Fibroblast of gingiva (primary cell): ENCODE results near the gene PNPT1.

Experiments used
- DNase-seq: peaks from one replicate; pipeline ENCODE4 v3.0.0-alpha.2; 2011; ENCODE audit warnings: low read depth

PNPT1 gene

DNA sequence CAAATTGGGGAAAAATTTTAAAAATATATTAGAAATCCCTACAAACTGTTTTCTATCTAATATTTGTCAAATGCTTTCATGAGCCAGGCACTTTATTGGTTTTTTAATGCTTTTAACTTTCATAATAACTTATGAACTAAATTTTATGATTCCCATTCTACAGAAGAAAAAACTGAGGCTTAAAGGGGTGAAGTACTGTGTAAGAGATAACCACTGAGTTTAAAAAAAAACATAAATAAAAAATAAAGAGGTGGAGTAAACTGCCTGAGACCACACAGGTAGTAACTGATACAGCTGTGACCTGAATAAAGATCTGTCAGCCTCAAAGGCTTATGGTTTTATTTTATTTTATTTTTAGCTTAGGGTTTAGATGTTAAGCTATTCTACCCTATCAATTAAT is 24.7 kb downstream of the PNPT1 start:
- DNase-seq, result no peak

DNA sequence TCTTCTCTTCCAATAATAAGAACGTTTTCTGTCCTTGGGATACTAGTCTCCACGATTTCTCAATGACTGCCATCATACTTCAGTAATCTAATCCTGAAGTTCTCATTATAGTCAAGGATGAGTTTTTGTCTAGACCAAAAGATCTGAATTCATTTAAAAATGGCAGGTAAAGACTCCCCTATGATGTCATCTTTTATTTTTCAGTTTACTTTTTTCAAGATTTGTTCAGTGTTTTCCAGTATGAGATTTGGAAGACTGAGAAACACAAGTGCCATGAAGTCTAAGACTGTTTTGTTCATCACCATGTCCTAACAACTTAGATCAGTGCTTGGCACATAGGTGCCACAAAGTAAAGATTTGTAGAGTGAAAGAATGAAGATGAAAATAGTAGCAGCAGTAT is 40.4 kb downstream of the PNPT1 start:
- no peak for DNase-seq

DNA sequence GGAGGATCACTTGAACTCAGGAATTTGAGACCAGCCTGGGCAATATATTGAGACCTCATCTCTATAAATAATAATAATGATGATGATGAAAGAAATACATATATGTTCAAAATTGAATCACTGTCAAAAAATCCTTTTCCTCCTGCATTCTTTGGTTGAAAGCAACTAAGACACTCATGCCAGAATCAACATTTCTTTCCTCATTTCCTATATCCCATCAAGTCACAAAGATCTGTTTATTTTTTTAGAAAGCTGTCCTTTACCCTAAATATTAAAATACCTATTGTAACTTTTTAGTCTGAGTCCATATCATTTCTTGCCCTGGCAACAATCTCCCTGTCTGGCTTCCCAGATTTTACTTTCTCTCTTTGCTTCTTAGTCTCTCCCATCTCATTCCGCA is 44.4 kb downstream of the PNPT1 start:
- DNase-seq, result no peak

DNA sequence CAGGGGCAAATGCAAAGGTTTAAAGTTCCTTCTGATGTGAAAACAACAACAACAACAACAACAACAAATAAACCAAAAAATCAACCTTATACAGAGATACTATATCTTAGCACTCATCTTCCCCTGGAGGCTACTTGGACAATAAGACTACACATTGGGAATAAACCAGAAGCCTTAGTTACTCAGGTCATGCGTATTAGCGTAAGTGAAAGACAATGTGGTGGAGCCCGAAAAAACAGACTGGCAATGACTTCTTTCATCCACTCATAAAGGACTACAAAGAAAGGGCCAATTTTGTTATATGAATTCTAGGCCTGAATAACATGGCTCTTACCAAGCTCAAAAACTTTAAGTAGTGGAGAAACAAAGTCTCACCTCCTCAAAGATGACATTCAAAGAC is 56.8 kb downstream of the PNPT1 start:
- no peak for DNase-seq

DNA sequence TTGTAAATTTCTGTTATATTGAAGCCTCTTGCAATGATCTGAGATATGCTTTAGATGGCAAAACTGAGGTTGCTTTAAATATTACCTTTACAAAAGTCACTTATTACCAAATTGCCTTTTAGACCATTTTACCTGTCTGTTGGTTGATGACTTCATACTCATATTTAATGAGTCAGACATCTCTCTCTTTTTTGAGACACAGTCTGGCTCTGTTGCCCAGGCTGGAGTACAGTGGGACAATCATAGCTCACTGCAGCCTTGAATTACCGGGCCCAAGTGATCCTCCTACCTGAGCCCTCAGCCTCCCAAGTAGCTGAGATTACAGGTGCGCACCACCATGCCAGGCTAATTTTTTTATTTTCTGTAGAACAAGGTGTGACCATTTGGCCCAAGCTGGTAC is 64.7 kb downstream of the PNPT1 start:
- no peak for DNase-seq

DNA sequence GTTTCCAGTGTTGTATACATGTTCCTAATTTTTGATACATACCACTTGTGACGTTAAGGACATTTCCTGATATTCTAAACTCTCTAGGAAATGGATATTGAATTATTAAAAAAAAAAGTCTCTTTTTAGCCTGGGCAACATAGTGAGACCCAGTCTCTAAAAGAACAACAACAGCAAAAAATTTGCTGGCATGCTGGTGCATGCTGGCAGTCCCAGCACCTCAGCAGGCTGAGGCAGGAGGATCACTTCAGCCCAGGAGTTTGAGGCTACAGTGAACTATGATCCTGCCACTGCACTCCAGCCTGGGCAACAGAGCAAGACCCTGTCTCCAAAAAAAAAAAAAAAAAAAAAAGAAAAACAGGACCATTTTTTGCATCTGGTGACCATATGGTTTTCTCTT is 65.7 kb downstream of the PNPT1 start:
- DNase-seq, result no peak

DNA sequence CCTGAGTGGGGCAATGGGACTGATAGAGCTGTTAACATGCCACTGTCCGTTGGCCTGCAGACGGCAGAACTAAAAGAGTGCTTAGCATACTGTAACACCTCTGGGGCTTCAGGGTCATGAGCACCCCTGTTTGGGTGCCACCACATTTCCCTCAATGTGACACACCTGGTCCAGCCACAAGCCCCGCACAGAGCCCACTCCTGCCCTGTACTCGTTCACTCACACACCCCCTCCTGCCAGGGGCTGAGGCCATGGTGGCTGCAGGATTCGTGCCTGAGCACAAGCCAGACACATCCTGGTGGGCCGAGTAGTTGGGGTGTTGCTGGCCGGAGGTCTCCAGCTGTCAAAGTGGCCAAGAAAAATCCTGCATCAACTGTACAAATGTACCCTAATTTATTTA is 71.8 kb downstream of the PNPT1 start:
- no peak for DNase-seq

DNA sequence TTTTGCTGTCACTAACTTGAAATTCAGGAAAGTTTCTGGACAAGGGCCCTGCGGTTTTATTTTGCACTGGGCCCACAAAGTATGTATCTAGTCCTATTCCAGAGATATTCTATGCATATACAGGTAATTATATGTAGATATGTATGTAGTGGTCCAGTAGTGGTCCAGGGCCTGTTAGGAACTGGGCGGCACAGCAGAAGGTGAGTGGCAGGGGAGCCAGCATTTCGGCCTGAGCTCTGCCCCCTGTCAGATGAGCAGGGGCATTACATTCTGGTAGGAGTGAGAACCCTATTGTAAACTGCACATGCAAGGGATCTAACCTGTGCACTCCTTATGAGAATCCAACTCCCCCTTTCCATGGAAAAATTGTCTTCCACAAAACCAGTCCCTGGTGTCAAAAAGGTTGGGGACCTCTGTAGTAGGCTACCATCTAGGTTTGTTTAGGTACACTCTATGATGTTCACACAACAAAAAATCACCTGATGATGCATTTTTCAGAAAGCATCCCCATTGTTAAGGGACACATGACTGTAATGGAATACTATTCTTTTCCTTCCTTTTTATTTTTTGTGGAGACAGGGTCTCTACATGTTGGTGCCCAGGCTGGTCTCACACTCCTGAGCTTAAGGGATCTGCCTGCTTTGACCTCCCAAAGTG is 73.4 kb downstream of the PNPT1 start:
- DNase-seq, result no peak

DNA sequence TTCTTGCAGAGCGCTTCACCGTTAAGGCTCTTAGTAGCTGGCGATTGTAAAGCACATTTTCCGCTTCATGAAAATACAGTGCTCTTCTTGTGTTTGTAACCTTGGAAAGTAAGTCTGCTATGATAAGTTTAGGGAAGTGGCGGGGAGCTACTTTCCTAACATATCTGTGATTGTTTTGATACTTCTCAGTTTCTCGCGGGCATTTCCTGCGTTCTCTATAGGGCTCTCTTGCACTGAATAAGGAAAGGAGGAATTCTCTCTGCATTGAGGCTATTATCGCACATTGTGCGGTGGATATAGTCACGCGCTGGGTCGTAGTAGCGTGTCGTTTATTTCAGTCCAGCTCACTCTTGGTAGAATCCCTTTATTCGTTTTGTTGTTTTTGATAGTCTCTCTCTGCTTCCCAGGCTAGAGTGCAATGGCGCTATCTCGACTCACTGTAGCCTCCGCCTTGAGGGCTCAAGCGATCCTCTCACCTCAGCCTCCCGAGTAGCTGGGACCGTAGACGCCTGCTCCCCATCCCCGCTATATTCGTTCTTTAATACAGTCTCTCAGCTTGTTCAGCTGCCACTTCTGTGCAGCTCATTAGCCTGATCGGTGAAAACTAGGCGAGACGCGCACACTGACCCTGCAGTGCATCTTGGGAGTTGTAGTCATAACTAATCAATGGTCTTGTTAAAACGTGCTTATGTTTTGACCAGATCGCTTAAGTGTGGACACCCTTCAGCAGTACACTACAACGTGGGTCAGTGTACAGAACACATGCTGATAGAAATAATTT is 75.2 kb downstream of the PNPT1 start:
- peak; percentile 39 for DNase-seq

DNA sequence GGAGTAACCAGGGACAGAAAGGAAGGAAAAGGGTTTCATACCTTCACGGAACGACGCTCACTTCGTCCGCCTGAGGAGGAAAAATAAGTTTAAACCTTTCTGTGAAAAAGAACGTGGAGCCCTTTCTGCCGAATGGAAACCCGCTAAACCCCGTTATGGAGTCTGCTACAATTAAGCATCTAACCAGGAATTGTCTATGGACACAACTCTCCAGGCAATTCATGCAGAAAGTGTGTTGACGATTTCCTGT is 75.7 kb downstream of the PNPT1 start:
- DNase-seq, result no peak

DNA sequence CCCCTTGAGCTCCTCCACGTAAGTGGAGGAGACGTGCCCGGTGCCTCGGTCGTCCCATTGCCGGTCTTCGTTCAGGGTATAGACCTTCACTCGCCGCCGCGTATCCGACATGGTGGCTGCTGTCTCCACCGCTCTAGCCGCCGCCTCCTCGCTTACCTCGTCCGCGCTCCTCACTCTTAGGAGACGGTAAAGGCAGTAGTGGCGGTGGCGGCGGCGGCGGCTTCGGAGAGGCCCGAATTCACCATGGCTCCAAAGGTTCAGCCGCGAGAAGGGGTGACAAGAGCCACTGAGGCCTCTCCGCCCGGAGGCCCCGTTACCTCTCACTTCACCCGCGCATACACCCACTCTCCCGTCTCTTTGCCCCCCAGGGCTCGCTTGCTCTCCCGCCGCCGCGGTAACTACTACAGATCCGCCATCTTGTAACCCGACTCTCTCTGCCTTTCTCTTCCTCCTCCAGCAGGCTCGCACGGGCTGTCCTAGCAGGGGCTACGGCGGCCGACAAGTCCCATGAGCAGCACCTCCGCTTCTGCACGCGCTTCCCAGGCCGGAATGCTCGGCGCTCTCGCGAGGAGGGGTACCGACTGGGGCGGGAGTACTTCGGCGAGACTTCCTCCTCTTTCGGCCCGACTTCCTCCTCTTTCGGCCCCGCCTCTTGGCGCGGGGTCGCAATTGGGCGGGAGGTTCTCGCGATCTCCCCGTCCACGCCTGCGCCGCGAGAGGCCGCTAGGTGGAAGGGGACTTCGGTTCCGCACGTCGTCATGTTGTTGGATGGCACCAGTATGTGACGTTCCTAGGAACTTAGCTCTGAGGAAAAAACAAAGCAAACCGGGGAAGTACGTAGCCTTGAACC is 76.2 kb downstream of the PNPT1 start, which contains the start of gene PPP4R3B:
PPP4R3B (minus strand) TSS at position 448 of the 850 bp plus-strand sequence; CDS start at position 111, 337 bp downstream.
- DNase-seq, result peak; percentile 100

DNA sequence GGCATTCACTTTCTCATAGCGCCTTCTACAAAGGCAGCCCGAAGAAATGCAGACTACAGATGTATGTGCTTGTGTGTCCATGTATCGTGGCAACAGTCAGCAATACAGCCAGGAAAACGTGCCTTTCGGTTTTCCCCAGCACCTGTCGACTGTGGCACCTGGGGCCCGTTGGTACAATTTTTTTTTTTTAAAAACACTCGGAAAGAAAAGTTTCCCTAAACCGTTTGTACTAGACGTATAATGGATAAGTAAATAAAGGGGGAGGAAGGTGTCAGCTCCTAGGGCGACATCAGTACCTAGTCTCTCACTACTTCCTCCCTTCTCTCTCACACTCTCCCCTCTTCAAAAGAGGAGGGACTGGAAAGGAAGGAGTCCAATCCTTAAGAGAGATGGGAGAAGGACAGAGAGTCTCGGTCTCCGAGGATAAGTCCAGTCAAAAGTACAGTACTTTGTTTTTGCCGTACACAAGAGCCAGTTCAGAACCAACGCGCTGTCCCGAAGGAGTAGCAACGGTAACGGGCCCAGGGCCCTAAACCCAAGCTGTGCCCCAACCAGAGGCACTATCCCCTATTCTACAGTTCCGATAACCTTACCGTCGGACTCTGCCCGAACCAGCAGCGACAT is 77.0 kb downstream of the PNPT1 start:
- DNase-seq, result peak; percentile 60

DNA sequence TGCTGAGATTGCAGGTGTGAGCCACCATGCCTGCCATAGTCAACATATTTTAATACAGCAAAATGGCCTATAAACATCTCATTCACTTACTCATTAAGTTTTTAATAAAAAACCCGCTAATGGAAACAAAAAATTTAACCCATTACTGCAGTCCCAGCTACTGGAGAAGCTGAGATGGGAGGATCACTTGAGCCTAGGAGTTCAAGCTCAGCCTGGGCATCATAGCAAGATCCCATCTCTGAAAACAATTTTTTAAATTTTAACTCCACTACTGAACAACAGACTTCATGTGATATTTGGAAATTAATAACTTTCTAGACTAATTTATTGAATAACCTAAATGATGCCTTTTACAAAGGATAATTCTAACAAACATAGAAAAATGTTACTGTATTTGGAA is 81.6 kb downstream of the PNPT1 start:
- no peak for DNase-seq

DNA sequence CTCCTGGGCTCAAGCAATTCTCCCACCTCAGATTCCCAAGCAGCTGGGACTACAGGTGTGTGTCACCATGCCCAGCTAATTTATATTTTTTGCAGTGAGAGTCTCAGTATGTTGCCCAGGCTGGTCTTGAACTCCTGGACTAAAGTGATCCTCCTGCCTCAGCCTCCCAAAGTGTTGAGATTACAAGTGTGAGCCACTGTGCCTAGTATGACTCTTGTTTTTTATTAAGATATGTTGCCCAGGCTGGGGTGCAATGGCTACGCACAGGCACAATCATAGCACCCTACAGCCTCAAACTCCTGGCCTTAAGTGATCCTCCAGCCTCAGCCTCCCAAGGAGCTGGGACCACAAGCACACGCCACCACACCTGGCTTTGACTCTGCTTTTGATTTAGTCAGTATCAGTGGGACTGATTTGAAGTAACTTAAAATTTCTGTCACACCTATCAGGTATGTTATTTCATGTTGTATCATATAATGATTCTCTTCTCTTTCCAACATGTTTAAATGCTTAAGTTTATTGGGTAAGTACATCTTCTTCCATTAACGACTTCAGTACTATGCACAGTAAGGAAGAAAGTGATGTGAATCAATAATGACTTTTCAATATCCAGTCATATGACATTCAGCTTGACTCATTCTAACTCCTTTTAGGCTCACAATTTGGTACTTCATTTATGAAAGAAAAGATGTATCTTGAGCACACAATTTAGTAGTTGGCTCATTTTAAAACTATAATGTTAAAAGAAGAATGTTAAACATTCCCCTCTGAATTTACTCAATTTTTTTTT is 82.5 kb downstream of the PNPT1 start:
- no peak for DNase-seq

DNA sequence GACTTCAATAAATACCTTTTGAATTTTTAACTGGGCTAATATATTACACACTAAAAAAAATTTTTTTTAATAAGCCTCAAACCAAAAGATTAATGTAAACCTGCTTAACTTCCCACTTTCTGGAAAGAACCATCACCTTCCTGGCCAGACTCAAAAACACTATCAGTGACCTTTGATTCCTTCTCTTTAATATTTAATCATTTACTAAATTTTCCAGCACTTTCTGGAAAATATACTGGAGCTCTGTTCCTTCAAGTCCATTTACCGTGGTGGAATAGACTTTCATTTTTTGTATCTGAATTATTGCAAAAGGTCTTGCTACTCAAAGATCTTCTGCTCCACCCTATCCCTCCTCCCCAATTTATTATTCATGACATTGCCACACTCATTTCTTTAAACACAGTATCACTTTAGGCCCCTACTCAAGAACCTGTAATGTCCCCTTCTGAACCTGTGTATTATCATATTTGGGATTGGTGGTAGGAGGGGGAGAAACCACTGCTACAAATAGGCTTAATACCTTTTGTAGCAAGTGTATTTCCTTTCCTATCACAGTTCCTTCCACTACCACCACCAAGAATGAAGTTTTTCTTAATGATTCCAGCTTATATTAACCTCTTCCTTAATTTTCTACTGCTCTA is 83.6 kb downstream of the PNPT1 start:
- no peak for DNase-seq

DNA sequence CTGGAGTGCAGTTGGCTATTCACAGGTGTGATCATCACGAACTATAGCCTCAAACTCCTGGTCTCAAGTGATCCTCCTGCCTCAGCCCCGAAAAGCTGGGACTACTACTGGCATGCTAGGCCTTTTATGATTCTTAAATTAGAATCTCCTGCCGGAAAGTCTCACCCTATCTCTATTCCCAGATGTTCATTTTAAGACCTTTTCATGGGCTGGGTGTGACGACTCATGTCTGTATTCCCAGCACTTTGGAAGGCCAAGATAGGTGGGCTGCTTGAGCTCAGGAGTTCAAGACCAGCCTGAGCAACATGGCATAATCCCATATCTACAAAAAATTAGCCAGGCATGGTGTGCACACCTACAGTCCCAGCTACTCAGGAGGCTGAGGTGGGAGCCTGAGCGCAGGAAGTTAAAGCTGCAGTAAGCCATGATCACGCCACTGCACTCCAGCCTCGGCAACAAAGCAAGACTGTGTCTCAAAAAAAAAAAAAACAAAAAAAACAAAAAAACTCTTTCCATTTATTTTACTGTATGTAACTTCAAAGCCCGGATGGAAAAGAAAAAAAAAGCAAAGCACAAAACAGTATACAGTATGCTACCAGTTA is 84.3 kb downstream of the PNPT1 start:
- DNase-seq, result no peak

DNA sequence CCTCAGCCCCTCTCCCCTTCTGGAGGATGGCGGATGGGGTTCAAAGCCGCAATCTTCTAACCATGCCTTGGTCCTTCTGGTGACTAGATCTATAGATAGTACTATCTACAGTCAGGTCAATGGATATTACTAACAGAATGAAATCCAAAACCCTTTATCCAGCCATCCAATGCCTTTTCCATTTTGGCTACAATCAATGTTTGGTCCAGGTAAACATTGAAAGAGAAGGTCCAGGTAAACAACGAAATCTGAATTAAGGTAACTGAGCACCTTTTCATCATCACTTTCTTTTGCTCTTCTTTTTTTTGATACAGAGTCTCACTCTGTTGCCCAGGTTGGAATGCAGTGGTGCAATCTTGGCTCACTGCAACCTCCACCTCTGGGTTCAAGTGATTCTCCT is 85.9 kb downstream of the PNPT1 start:
- DNase-seq, result no peak

DNA sequence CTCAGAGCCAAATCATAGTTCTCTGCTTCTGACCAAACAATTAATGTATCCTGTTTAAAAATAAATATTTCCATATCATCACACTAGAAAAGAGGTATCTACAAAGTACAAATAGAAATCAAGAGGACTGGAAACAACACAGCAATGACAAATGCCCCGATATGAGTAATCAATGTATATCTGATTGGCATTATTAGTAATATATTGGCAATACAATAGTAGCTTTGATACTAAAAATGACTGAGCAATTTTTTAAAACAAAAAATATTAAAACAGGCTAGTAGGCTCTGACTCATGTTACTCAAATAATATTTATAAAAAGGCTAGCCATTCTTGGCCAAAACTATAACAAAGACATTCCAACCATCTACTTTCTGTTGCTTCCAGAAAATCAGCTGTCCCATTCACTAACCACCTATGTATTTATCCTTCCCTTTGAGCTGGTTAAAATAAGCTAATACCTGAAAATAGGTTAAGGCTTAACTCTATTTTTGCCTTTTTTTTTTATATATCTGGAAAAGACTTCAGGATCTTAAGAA is 89.5 kb downstream of the PNPT1 start:
- DNase-seq, result no peak

DNA sequence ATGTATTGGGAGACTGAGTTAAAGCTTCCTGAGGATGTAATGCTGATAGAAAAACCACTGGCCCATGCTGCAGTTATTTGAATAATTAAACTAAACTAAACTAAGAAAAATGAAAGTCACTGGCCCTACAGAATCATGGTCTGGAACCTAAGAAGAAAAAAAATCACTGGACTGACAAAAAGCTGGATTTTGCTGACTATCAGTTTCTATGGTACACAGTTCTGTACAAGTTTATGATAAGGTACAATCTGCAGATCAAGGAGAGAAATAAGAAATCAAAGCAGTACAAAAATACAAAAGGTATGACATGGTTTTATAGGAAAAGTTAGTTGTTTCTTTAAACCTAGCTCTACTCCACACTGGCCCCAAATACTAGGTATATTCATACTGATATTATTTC is 91.8 kb downstream of the PNPT1 start:
- DNase-seq, result no peak

DNA sequence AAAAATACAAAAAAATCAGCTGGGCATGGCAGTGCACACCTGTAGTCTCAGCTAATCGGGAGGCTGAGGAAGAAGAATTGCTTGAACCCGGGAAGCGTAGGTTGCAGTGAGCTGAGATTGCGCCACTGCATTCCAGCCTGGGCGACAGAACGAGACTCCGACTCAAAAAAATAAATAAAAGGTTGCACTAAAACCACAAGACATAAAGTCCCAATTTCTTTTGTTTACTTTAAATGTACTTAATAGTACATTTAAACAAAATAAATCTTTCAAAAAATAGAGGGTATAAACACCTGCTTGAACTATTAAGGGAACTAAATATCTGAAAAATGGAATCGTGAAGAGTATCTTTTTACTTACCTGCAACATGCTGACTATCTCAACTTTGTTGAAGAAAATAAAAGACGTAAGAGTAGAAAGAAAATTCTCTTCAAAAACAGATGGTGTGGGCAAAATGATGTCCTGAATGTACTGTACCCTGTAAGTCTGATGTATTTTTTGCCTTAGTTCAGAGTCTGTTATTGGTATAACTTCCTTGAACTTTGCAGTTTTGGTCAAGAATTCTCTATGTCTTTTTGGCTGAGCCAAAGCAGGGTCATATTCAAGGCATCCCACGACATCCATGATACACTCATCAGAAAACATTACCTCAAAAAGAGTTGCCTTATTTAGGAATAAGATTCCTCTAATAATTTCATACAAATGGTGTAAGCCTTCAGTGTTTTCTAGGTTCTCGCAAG is 95.4 kb downstream of the PNPT1 start:
- DNase-seq, result peak; percentile 30
